GM21526 (cell line): ENCODE measurements around the gene NUDT21.
"Not testable (repeated sequence)": the region's sequence is repeated elsewhere in the genome, so short reads cannot be mapped to it uniquely, and the experiment has no call there.

Experiments
- ATAC-seq: cut with Tn5 transposase; IDR thresholded peaks from one replicate; pipeline ENCODE4 v1.9.1; 2021; ENCODE audit warnings: moderate library complexity; ENCODE audit not compliant: unreplicated experiment, low FRiP score

The NUDT21 gene

DNA sequence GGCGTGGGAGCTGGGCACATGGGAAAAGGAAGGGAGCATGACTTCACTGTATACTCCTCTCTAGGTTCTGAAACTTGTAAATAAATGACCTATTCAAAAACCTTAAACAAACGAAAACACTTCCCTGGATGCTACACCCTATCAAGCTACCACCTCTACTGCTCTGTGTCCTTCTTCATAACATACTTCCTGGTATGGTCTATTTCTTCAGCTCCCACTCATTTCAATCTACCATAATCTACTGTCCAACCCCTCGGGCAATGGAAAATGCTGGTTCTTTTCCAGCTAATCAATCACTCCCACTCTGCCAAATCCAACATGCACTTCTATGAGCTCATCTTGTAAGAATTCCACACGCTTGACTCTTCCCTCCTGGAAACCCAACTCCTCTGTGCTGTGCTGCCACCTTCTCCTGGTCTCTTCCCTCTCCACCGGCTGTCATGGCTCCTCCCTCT is 68.2 kb downstream of the NUDT21 start:
- no peak for ATAC-seq

DNA sequence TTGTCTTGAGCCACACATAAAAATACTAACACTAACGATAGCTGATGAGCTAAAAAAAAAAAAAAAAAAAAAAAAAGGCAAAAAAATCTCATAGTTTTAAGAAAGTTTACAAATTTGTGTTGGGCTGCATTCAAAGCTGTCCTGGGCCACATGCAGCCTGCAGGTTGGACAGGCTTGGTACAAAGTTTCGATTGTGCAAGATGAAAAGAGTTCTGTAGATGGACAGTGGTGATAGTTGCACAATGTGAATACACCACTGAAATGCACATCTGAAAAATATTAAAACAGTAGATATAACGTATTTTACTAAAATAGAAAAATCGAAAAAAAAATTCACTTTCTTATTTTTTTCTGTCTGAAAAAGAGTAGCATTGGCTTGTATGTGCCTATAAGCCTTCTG is 68.7 kb downstream of the NUDT21 start:
- no peak for ATAC-seq

DNA sequence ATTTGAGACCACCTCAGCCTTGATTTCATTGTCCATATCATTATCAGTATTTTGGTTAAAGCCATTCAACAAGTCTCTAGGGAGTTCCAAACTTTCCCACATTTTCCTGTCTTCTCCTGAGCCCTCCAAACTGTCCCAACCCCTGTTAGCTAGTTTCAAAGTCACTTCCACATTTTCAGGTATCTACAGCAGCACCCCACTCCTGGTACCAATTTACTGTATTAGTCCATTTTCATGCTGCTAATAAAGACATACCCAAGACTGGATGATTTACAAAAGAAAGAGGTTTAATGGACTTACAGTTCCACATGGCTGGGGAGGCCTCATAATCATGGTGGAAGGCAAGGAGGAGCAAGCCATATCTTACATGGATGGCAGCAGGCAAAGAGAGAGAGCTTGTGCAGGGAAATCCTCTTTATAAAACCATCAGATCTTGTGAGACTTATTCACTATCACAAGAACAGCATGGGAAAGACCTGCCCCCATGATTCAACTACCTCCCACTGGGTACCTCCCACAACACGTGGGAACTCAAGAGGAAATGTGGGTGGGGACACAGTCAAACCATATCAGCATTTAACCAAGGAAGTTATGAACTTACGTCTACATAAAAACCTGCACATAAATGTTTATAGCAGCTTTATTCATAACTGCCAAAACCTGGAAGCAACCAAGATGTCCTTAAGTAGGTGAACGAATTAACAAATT is 70.2 kb downstream of the NUDT21 start:
- not testable (repeated sequence) for ATAC-seq
